Breast epithelium (tissue), 3 donors: ENCODE measurements around the gene USP6.
"Not testable (repeated sequence)": the region's sequence is repeated elsewhere in the genome, so short reads cannot be mapped to it uniquely, and the experiment has no call there.

Experiments used
- POLR2A ChIP-seq: fragments of 450-650 bp; IDR thresholded peaks from one replicate; pipeline ENCODE4 v1.6.1; 2016; ENCODE audit warnings: antibody characterized with exemption, mild to moderate bottlenecking, moderate library complexity
- POLR2AphosphoS5 ChIP-seq, 3 donors: sonication (generic); formaldehyde crosslinking; IDR thresholded peaks; one replicate each; pipeline ENCODE4 v1.6.1; 2017; ENCODE audit warnings: antibody characterized with exemption in 3 of 3
- TF ChIP-seq, protein P1 (sequence below), 3 donors: fragments of 450-650 bp; IDR thresholded peaks; one replicate each; pipeline ENCODE4 v1.5.1; 2016 to 2017; ENCODE audit warnings: antibody characterized with exemption in 3 of 3, mild to moderate bottlenecking in 3 of 3, moderate library complexity in 3 of 3

- not testable (repeated sequence) for TF ChIP-seq POLR2A; POLR2AphosphoS5 (IDR thresholded peaks at IDR 0.05)
- TF ChIP-seq, protein P1, sequence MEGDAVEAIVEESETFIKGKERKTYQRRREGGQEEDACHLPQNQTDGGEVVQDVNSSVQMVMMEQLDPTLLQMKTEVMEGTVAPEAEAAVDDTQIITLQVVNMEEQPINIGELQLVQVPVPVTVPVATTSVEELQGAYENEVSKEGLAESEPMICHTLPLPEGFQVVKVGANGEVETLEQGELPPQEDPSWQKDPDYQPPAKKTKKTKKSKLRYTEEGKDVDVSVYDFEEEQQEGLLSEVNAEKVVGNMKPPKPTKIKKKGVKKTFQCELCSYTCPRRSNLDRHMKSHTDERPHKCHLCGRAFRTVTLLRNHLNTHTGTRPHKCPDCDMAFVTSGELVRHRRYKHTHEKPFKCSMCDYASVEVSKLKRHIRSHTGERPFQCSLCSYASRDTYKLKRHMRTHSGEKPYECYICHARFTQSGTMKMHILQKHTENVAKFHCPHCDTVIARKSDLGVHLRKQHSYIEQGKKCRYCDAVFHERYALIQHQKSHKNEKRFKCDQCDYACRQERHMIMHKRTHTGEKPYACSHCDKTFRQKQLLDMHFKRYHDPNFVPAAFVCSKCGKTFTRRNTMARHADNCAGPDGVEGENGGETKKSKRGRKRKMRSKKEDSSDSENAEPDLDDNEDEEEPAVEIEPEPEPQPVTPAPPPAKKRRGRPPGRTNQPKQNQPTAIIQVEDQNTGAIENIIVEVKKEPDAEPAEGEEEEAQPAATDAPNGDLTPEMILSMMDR (IDR thresholded peaks at IDR 0.05), result not testable (repeated sequence)
These were observed 16.1 kb downstream of the USP6 start for GRCh38 chr17:5131799-5132502.
